HUES6 (cell line): ENCODE data around the gene ATXN2.

Experiments used
- H3K27ac ChIP-seq: 2 replicates; pipeline ENCODE4 v1.7.0; 2013; ENCODE audit warnings: low read depth, mild to moderate bottlenecking, low read length, inconsistent platforms
- H3K27me3 ChIP-seq: 2 replicates; pipeline ENCODE4 v1.6.1; 2013; ENCODE audit warnings: low read length; ENCODE audit not compliant: control insufficient read depth, insufficient read depth
- H3K36me3 ChIP-seq: 2 replicates; pipeline ENCODE4 v1.6.1; 2013; ENCODE audit warnings: low read length; ENCODE audit not compliant: control insufficient read depth, insufficient read depth
- H3K4me1 ChIP-seq: 2 replicates; pipeline ENCODE4 v1.6.1; 2013; ENCODE audit warnings: low read length; ENCODE audit not compliant: control insufficient read depth, insufficient read depth
- H3K4me3 ChIP-seq: 2 replicates; pipeline ENCODE4 v1.5.1; 2013; ENCODE audit warnings: low read depth, low read length
- H3K9ac ChIP-seq: one replicate; pipeline ENCODE4 v1.6.1; 2013; ENCODE audit warnings: mild to moderate bottlenecking, low read length
- H3K9me3 ChIP-seq: 2 replicates; pipeline ENCODE4 v1.6.1; 2013; ENCODE audit warnings: low read depth, low read length; ENCODE audit not compliant: control insufficient read depth, insufficient read depth

Gene ATXN2

GRCh38 chr12:111457577-111457976 is 141.5 kb downstream of the ATXN2 start:
- Histone ChIP-seq H3K9me3 (no peaks in the 10 kb centered on the region), H3K36me3 (peaks cover 62% of the 10 kb centered on the region)

GRCh38 chr12:111457071-111457470 is 142.0 kb downstream of the ATXN2 start:
- H3K9me3 ChIP-seq: no peaks in the 10 kb centered on the region
- H3K27me3 ChIP-seq: no peaks in the 10 kb centered on the region
- H3K9ac ChIP-seq: no peak overlapping the region
- H3K4me1 ChIP-seq: no peaks in the 10 kb centered on the region
- peaks cover 66% of the 10 kb centered on the region for H3K36me3 ChIP-seq
- H3K4me3 ChIP-seq: no peak overlapping the region
- H3K27ac ChIP-seq: no peak overlapping the region

More at GRCh38 chr12:111457577-111457976, 141.5 kb downstream of the ATXN2 start:
- Histone ChIP-seq H3K9ac (no peak overlapping the region), H3K27me3 (no peaks in the 10 kb centered on the region), H3K4me1 (no peaks in the 10 kb centered on the region), H3K27ac (no peak overlapping the region), H3K4me3 (no peak overlapping the region)

- peaks cover 76% of the 10 kb centered on the region for H3K36me3 ChIP-seq
- no peaks in the 10 kb centered on the region for H3K9me3 ChIP-seq
- H3K27me3 ChIP-seq: no peaks in the 10 kb centered on the region
- H3K9ac ChIP-seq: no peak overlapping the region
- no peaks in the 10 kb centered on the region for H3K4me1 ChIP-seq
- no peak overlapping the region for H3K4me3 ChIP-seq
- no peak overlapping the region for H3K27ac ChIP-seq
These were observed 143.4 kb downstream of the ATXN2 start for GRCh38 chr12:111455448-111456320.

- H3K9ac ChIP-seq: no peak overlapping the region
- no peaks in the 10 kb centered on the region for H3K9me3 ChIP-seq
- peaks cover 81% of the 10 kb centered on the region for H3K36me3 ChIP-seq
- no peaks in the 10 kb centered on the region for H3K4me1 ChIP-seq
- H3K27ac ChIP-seq: no peak overlapping the region
- H3K4me3 ChIP-seq: no peak overlapping the region
- no peaks in the 10 kb centered on the region for H3K27me3 ChIP-seq
These were observed 144.2 kb downstream of the ATXN2 start for GRCh38 chr12:111454716-111455447.

- Histone ChIP-seq H3K4me1 (no peaks in the 10 kb centered on the region), H3K9me3 (no peaks in the 10 kb centered on the region), H3K36me3 (peaks cover 85% of the 10 kb centered on the region), H3K9ac (no peak overlapping the region), H3K27ac (no peak overlapping the region), H3K27me3 (no peaks in the 10 kb centered on the region), H3K4me3 (no peak overlapping the region)
These were observed 144.8 kb downstream of the ATXN2 start for GRCh38 chr12:111454311-111454710.

GRCh38 chr12:111453071-111453989 is 145.8 kb downstream of the ATXN2 start:
- H3K27ac ChIP-seq: no peak overlapping the region
- no peaks in the 10 kb centered on the region for H3K27me3 ChIP-seq
- no peak overlapping the region for H3K4me3 ChIP-seq
- H3K9ac ChIP-seq: no peak overlapping the region
- H3K9me3 ChIP-seq: no peaks in the 10 kb centered on the region
- H3K4me1 ChIP-seq: no peaks in the 10 kb centered on the region
- H3K36me3 ChIP-seq: peaks cover 87% of the 10 kb centered on the region

GRCh38 chr12:111451649-111452129 is 147.4 kb downstream of the ATXN2 start:
- Histone ChIP-seq H3K36me3 (peaks cover 89% of the 10 kb centered on the region), H3K9ac (no peak overlapping the region), H3K9me3 (no peaks in the 10 kb centered on the region), H3K4me1 (peaks cover 1% of the 10 kb centered on the region; the same call in 1 of the 2 replicates), H3K27me3 (no peaks in the 10 kb centered on the region), H3K27ac (no peak overlapping the region), H3K4me3 (no peak overlapping the region)

- Histone ChIP-seq H3K9ac (no peak overlapping the region), H3K36me3 (peaks cover 91% of the 10 kb centered on the region), H3K27me3 (no peaks in the 10 kb centered on the region), H3K9me3 (no peaks in the 10 kb centered on the region), H3K27ac (no peak overlapping the region), H3K4me1 (peaks cover 6% of the 10 kb centered on the region), H3K4me3 (no peak overlapping the region)
These were observed 147.9 kb downstream of the ATXN2 start for GRCh38 chr12:111451232-111451631.

GRCh38 chr12:111450676-111451075 is 148.4 kb downstream of the ATXN2 start:
- H3K4me3 ChIP-seq: no peak overlapping the region
- H3K4me1 ChIP-seq: peaks cover 11% of the 10 kb centered on the region
- no peaks in the 10 kb centered on the region for H3K9me3 ChIP-seq
- no peak overlapping the region for H3K27ac ChIP-seq
- H3K9ac ChIP-seq: no peak overlapping the region
- H3K27me3 ChIP-seq: no peaks in the 10 kb centered on the region
- H3K36me3 ChIP-seq: peaks cover 88% of the 10 kb centered on the region

GRCh38 chr12:111448846-111449790 is 150.0 kb downstream of the ATXN2 start:
- Histone ChIP-seq H3K36me3 (peaks cover 84% of the 10 kb centered on the region), H3K27me3 (no peaks in the 10 kb centered on the region), H3K27ac (no peak overlapping the region), H3K4me1 (peaks cover 25% of the 10 kb centered on the region), H3K9ac (no peak overlapping the region), H3K4me3 (no peak overlapping the region), H3K9me3 (no peaks in the 10 kb centered on the region)
